Mesothelial cell of epicardium (in vitro differentiated cells): Measurements from ENCODE around the gene EHD4. TPM values are rescaled to one million over a fixed set of nuclear protein-coding genes. Genes with fewer than 3 reads are reported as not detected.

Experiments used
- DNase-seq, 2 experiments: peaks; one replicate each; pipeline ENCODE4 v3.0.0; 2021; ENCODE audit warnings: low spot score in 2 of 2; ENCODE audit not compliant: unreplicated experiment in 2 of 2
- H3K27ac Mint-ChIP-seq: 2 replicates; pipeline ENCODE4 v1.8.0; 2021; ENCODE audit warnings: mixed read lengths
- H3K27me3 Mint-ChIP-seq: 2 replicates; pipeline ENCODE4 v1.8.0; 2021; ENCODE audit warnings: low read depth, mixed read lengths
- H3K36me3 Mint-ChIP-seq: 2 replicates; pipeline ENCODE4 v1.8.0; 2021; ENCODE audit warnings: mixed read lengths
- H3K4me1 Mint-ChIP-seq: 2 replicates; pipeline ENCODE4 v1.8.0; 2021; ENCODE audit warnings: mixed read lengths
- H3K4me3 Mint-ChIP-seq: 2 replicates; pipeline ENCODE4 v1.8.0; 2021; ENCODE audit warnings: mild to moderate bottlenecking, moderate library complexity, mixed read lengths
- H3K9me3 Mint-ChIP-seq: 2 replicates; pipeline ENCODE4 v1.8.0; 2021; ENCODE audit warnings: mixed read lengths
- total RNA-seq: library from RNA; stranded (reverse); gene quantifications from 3 replicates; pipeline ENCODE4 v1.2.1, GENCODE V29; 2021
- TF ChIP-seq, protein P1 (sequence below): fragments of 200-600 bp; sonication (generic); IDR thresholded peaks from one replicate; pipeline ENCODE4 v1.5.0; 2021; ENCODE audit warnings: antibody characterized with exemption; ENCODE audit not compliant: unreplicated experiment

EHD4 gene
- total RNA-seq, 1 donor from 2014 or later = 16.1 TPM

DNA sequence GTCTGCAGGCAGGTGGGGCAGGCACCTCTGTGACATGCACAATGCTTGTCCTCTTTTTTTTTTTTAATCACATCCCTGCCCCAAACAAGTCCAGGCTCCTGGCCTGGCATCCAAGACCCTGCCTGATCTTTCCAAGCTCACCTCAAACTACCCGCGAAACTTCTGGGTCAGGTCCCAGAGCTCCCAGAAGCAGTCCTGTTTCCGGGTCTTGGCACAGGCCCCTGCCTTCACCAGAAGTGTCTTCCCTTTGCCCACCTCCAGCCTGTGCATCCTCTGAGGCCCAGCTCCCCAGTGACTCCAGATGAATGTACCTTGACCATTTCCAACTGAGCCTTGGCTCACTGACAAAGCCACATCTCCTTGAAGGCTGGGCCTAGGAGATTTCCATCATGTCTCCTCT, 25.5 kb upstream of the EHD4 start:
- H3K9me3 Mint-ChIP-seq = no peaks in the 10 kb centered on the region
- no peak for DNase-seq
- no peaks in the 10 kb centered on the region for H3K36me3 Mint-ChIP-seq
- H3K27me3 Mint-ChIP-seq = peaks cover 20% of the 10 kb centered on the region
- H3K4me3 Mint-ChIP-seq = no peak overlapping the region
- no peaks in the 10 kb centered on the region for H3K4me1 Mint-ChIP-seq
- TF ChIP-seq, protein P1, sequence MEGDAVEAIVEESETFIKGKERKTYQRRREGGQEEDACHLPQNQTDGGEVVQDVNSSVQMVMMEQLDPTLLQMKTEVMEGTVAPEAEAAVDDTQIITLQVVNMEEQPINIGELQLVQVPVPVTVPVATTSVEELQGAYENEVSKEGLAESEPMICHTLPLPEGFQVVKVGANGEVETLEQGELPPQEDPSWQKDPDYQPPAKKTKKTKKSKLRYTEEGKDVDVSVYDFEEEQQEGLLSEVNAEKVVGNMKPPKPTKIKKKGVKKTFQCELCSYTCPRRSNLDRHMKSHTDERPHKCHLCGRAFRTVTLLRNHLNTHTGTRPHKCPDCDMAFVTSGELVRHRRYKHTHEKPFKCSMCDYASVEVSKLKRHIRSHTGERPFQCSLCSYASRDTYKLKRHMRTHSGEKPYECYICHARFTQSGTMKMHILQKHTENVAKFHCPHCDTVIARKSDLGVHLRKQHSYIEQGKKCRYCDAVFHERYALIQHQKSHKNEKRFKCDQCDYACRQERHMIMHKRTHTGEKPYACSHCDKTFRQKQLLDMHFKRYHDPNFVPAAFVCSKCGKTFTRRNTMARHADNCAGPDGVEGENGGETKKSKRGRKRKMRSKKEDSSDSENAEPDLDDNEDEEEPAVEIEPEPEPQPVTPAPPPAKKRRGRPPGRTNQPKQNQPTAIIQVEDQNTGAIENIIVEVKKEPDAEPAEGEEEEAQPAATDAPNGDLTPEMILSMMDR = no peak
- H3K27ac Mint-ChIP-seq = no peak overlapping the region

DNA sequence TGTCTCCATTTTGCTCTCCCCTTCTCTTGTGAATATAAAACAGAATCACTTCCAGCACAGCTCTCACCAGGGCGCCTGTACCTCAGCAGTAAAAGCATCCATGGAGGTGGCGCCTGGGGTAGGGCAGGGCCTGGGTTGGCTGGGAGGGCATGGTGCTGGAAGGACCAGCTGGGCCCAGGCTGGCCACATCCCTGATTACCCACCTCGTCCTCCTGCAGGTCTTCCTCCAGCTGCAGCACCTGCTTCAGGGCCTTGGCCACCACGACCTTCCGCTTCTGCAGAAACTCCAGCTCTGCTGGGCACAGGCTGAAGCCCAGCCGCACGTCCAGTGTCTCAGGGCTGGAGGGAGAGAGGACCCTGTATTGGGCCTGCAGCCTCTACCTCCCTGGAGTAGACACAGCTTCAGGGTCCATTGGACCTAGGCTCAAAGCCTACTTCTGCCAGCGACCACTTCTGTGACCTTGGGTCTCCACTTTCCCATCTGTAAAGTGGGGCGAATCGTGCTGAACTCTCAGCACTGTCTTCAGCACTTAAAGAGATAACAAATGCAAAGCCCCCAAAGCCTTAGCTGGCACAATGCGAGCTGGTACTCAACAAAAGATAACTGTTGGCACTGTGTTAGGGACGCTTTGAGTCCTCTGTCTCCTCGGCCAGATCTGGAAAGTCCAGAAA, 24.7 kb upstream of the EHD4 start:
- no peak for DNase-seq
- H3K4me3 Mint-ChIP-seq = no peak overlapping the region

DNA sequence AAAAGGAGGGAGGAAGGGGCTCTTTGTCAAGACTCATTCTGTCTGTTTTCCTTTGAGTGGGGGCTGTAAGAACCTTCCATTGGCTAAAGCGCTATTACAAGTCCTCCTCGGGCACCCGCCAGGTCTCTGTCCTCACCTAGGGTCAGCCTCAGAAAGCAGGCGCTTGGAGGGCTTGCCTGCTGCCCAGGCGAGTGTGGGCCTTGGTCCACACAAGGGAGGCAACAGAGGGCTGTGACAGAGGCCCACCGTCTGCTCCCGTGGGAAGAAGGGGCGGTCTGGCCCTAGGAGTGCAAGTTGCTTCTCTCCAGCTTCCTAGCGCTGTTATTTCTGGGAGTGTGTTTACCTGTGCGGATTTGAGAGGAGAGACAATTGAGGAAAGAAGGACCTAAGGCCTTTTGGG, 24.0 kb upstream of the EHD4 start:
- TF ChIP-seq, protein P1 = no peak
- H3K4me3 Mint-ChIP-seq = no peak overlapping the region
- H3K27me3 Mint-ChIP-seq = peaks cover 18% of the 10 kb centered on the region
- H3K27ac Mint-ChIP-seq = no peak overlapping the region
- DNase-seq = no peak
- H3K36me3 Mint-ChIP-seq = no peaks in the 10 kb centered on the region
- no peaks in the 10 kb centered on the region for H3K4me1 Mint-ChIP-seq
- no peaks in the 10 kb centered on the region for H3K9me3 Mint-ChIP-seq

More for the DNA sequence above, 24.7 kb upstream of the EHD4 start:
- H3K9me3 Mint-ChIP-seq = no peaks in the 10 kb centered on the region
- H3K27ac Mint-ChIP-seq = no peak overlapping the region
- peaks cover 18% of the 10 kb centered on the region for H3K27me3 Mint-ChIP-seq
- TF ChIP-seq, protein P1 = no peak
- no peaks in the 10 kb centered on the region for H3K36me3 Mint-ChIP-seq
- H3K4me1 Mint-ChIP-seq = no peaks in the 10 kb centered on the region

DNA sequence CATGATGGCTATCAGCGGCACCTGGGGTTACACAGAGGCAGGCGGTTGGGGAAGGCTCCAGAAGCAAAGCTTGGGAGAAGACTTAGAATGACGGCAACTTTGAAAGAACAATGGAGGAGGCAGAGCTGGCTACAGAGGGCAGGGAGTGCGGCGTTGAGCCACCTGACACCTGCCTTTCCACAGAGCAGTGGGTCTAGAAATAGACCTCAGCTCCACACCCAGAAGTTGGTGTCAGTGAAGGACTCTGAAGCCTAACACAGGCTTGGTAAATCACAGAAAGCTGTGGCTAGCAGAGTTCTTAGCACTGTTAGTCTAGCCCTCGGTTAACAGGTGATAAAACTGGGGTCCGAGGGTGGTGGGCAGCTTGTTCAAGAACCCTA, 23.1 kb upstream of the EHD4 start:
- no peaks in the 10 kb centered on the region for H3K36me3 Mint-ChIP-seq
- no peaks in the 10 kb centered on the region for H3K4me1 Mint-ChIP-seq
- H3K4me3 Mint-ChIP-seq = no peak overlapping the region
- no peak for DNase-seq
- peaks cover 12% of the 10 kb centered on the region for H3K27me3 Mint-ChIP-seq
- no peaks in the 10 kb centered on the region for H3K9me3 Mint-ChIP-seq
- TF ChIP-seq, protein P1 = no peak
- no peak overlapping the region for H3K27ac Mint-ChIP-seq

DNA sequence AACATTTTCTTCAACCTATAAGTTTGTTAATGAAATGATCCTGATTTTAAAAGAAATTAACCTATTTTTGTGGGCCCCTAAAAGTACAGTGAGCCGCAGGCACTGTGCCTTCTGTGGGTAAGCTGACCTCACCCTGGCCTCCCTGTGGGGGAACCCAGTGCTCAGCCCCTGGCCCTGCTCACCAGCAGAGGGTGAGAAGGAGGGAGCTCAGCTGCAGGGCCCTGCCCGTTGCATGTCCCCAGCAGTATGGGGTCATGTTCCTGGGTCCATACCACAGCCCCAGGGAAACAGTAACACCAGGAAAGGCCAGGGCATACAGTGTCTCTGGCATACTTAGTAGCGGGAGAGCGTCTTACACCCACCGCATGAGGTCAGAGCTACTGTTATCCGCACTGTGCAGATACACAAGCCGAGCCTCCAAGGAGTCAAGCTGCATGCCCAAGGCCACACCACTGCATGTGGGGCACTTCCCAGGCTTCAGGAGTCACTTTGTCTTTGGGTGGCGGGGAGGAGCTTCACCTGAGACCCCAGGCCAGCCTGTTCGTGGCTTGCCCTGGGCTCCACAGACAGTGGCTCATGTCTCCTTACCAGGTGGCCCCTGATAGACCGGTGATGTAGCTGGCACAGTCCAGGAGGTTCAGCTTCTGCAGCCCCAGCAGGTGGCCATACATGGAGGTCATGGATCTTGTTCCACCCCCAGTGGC, 22.6 kb upstream of the EHD4 start:
- H3K4me3 Mint-ChIP-seq = no peak overlapping the region
- H3K27ac Mint-ChIP-seq = no peak overlapping the region
- DNase-seq = no peak
- no peaks in the 10 kb centered on the region for H3K9me3 Mint-ChIP-seq
- no peaks in the 10 kb centered on the region for H3K4me1 Mint-ChIP-seq
- TF ChIP-seq, protein P1 = no peak
- H3K36me3 Mint-ChIP-seq = no peaks in the 10 kb centered on the region
- H3K27me3 Mint-ChIP-seq = peaks cover 10% of the 10 kb centered on the region
